GM18951 (cell line): ENCODE data around the gene NELFE.
A peak's percentile ranks its signal among the peaks of the same experiment; 100 is the strongest.
"Not testable (repeated sequence)": the region's sequence is repeated elsewhere in the genome, so short reads cannot be mapped to it uniquely, and the experiment has no call there.

Source experiments
- POLR2A ChIP-seq: IDR thresholded peaks from 4 replicates; pipeline ENCODE4 v1.6.1; 2011; ENCODE audit warnings: mild to moderate bottlenecking; ENCODE audit not compliant: insufficient read length, insufficient read depth; ENCODE audit errors: extremely low read depth
- in situ Hi-C: fragments of 300-500 bp; cut with MboI; formaldehyde crosslinking; loops from one replicate; pipeline ENCODE4 v1.12.0; 2022; ENCODE audit warnings: low sequenced_read_pairs, mixed read lengths, inconsistent platforms; ENCODE audit not compliant: unreplicated experiment

The NELFE gene

GRCh38 chr6:31958741-31959739 is at the start of gene NELFE, which contains the start of gene SKIC2:
TSS of gene NELFE (minus strand) at chr6:31958971. CDS start at chr6:31958446, 525 bp downstream.
TSS of gene SKIC2 (plus strand) at chr6:31959175. CDS start at chr6:31959193, 18 bp downstream.
- TF ChIP-seq POLR2A, result peak; percentile 85
- in situ Hi-C loops, result no loop called here

GRCh38 chr6:32008037-32008436 is 49.3 kb upstream of the NELFE start:
- in situ Hi-C loops, result not testable (repeated sequence)

- in situ Hi-C loops, result not testable (repeated sequence)
Measured at GRCh38 chr6:32007086-32007485, 48.3 kb upstream of the NELFE start.

- in situ Hi-C loops, result not testable (repeated sequence)
Measured at GRCh38 chr6:32005991-32006529, 47.3 kb upstream of the NELFE start.

GRCh38 chr6:32005538-32005880 is 46.7 kb upstream of the NELFE start:
- in situ Hi-C loops, result not testable (repeated sequence)

GRCh38 chr6:32004864-32005537 is 46.2 kb upstream of the NELFE start:
- in situ Hi-C loops, result not testable (repeated sequence)

GRCh38 chr6:32004393-32004792 is 45.6 kb upstream of the NELFE start:
- in situ Hi-C loops, result not testable (repeated sequence)

- in situ Hi-C loops, result not testable (repeated sequence)
Measured at GRCh38 chr6:32003301-32003700, 44.5 kb upstream of the NELFE start.

- in situ Hi-C loops, result not testable (repeated sequence)
Measured at GRCh38 chr6:32002546-32003268, 43.9 kb upstream of the NELFE start.

- in situ Hi-C loops, result not testable (repeated sequence)
Measured at GRCh38 chr6:31996385-31996784, 37.6 kb upstream of the NELFE start.

GRCh38 chr6:31994421-31994820 is 35.6 kb upstream of the NELFE start:
- in situ Hi-C loops, result not testable (repeated sequence)

- in situ Hi-C loops, result not testable (repeated sequence)
Measured at GRCh38 chr6:31989363-31989762, 30.6 kb upstream of the NELFE start.

GRCh38 chr6:31981744-31982143 is 23.0 kb upstream of the NELFE start, which contains the start of gene C4A:
TSS of gene C4A (plus strand) at chr6:31982057. CDS start at chr6:31982108, 51 bp downstream.
- in situ Hi-C loops, result not testable (repeated sequence)

- in situ Hi-C loops, result not testable (repeated sequence)
Measured at GRCh38 chr6:31980998-31981397, 22.2 kb upstream of the NELFE start.

- in situ Hi-C loops, result not testable (repeated sequence)
Measured at GRCh38 chr6:31980195-31980876, 21.6 kb upstream of the NELFE start.
